ENCODE data around the gene ARFGEF2.

GRCh38 chr20:48920527-48921167 is 864 bp upstream of the ARFGEF2 start:
- TF ChIP-seq CTCF (IDR thresholded peaks at IDR 0.05) = no peak
- TF ChIP-seq POLR2A (IDR thresholded peaks at IDR 0.05) = no peak
